COLO668 (cell line): ENCODE data around the gene ZBTB7B.
A peak's percentile ranks its signal among the peaks of the same experiment; 100 is the strongest.
"Not testable (repeated sequence)": the region's sequence is repeated elsewhere in the genome, so short reads cannot be mapped to it uniquely, and the experiment has no call there.

Experiments
- DNase-seq: peaks from one replicate; lab custom pipeline; 2025; ENCODE audit not compliant: unreplicated experiment; lab: John Stamatoyannopoulos, UW

Gene ZBTB7B

DNA sequence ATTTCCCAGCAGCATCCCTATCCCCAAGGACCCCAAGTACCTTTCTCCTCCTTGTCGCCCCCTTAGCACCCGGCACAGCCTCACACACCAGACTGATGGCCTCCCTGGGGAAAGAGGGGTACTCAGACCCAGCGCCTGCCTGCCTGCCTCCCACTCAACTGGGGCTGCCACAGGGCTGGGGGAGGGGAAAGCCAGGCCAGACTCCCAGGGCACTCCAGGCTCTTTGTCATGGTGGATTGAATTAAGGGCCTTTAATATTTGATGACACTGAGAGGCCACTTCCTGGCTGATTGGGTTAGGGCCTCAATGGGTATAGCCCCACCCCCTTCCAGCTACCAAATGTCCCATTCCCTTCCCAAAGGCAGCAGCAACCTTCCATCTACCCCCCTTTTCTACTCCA is 33.9 kb upstream of the ZBTB7B start:
- no peak for DNase-seq

DNA sequence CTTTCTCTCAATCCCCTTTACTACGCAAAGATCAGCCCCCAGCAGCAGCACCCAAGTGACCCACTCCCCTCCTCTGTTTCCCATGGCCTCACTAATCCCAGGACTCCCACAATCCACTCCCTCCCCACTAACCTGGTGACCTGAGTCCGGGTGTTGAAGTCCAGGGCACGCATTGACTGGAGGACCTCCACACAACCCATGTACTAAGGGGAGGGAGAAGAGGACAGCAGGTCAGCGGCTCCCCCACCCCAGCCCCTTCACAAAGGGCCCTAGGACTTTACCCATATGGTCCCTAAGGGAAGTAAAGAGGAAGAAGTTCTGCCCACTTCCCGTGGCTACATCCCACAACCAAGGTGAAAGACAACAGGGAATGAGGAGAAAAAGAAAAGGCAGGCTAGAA is 33.4 kb upstream of the ZBTB7B start:
- DNase-seq, result no peak

DNA sequence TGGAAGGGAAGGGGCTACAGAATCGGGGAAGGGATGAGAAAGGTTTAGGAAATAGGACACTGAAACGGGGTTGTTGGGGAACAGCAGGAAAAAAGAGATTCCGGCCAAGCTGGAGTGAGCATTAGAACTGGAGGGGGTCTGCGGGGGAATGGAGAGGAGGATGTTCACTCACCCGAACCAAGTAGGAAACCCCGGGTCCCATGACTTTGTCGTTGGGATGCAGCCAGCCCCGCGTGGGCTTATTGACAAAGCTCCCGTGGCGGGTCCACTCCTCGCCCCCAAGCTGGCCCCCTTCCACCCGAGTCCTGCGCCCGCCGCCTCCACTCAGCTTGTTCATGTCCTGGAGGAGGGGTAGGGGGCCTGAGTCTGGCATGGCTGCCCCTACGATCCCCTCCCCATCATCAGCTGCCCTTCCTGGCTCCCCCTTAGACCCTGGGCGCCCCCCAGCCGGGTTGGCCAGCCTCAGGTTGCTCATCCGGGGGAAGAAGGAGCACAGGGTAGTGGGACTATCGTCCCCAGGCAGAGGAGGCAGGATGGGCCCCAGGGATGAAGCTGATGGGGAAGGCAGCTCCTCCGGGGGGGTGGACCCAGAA is 32.6 kb upstream of the ZBTB7B start:
- no peak for DNase-seq

DNA sequence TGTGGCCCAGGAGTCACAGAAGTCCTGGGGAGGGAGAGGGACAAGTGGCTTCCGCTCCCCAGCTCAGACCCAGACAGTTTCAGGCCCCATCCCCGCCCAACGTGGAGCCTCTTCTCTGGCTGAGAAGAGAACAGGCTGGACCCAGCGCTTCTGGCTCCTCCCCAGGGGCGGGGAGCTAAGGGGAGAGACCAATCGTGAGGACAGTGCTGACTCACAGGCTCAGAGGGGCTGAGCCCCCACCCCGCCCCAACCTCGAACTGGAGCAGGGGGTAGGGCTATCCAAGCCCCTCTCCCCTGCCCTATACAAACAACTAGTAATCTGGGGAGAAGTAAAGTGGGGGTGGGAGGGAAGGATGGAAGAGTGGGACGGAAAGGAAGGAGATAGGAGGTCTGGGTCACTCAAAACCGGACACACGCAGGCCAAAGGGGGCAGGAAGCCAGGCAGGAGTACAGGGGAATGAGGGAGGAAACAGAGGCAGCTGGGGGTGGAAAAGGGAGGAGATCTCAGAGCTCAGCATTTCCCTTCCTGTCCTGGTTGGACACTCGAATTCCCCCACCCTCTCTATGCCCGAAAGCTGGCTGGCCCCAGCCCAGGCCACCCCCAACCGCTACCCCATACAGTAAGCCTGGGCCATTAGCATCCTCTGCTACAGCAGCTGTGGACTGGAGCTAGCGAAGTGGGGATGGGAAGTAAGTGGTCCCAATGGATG is 31.8 kb upstream of the ZBTB7B start, which contains the start of gene SHC1:
TSS of gene SHC1 (minus strand) at position 117 of the 710 bp plus-strand sequence. CDS start 221 bp downstream, outside the sequence.
- peak; percentile 71 for DNase-seq

DNA sequence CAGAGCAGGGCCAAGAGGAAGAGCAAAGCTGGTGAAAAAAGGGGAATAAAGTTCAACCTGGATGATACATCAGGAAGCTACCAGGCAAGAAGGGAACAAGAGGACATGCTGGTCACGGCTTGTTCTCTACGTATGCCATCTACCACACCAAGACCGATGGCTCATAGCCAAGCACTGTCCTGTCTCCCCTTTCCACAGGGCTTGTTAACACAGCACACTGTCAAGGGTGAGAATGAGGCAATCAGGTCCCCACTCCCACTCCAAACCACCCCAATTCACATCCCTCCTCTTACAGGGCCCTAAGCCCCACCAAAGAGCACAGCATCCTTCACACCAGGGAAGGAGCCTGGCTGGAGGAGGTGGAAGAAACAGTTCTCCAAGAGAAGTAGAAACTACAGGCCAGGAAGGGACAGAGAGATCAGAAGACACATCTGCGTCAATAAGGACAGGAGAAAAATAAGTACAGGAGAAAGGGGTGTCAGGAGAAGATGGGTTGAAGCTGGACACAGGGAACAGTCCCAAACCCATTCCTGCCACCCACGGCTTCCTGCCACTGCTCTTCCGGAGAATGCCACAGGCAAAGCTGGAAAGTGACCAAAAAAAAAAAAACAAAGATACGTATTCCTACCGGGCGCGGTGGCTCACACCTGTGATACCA is 31.1 kb upstream of the ZBTB7B start:
- no peak for DNase-seq

DNA sequence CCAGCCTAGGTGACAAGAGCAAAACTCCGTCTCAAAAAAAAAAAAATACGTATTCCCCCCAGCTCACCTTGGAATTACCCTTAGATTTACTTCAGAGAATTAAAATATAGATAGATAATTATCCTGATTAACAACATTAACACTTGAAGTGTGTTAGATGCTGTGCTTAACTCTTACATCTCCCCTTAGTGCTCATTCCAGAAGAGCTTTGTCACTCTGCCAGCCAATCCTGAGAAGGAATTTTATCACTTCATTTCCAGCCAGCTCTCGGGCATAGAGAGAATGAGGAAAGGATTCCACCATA is 30.4 kb upstream of the ZBTB7B start:
- no peak for DNase-seq

DNA sequence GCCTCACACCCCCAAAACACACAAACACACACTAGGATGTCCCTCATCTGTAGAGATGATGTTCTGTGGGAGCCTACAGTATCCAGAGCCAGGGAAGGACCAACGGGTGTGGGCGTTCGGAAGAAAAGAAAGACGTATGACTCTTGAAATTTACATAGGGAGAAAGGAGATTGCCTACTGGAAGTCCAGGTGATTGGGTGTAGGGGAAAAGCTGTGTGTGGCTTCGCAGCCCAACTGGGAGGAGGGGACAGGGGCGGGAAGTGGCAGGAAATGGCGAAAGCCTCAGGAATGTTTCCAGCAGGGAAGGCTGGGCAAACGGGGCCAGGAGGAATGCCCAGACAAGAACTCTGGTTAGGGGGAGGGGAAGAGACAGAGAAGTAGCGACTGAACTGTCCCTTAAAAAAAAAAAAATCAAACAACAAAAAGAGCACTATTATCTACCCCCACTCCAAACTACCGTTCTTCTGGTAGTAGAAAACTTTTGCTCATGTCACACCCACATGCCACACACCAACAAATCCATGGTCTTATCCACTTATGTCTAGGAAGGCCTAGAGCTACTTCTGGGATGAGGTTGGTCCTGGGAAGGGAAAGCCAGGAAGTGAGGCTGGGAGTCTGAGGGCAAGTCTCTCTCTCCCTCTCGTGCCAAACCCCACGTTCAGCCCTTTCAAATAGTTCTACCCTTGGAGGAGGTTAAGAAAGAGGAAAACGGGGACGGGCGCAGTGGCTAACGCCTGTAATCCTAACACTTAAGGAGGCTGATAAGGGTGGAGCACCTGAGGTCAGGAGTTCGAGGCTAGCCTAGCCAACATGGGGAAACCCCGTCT is 29.9 kb upstream of the ZBTB7B start:
- DNase-seq, result no peak

DNA sequence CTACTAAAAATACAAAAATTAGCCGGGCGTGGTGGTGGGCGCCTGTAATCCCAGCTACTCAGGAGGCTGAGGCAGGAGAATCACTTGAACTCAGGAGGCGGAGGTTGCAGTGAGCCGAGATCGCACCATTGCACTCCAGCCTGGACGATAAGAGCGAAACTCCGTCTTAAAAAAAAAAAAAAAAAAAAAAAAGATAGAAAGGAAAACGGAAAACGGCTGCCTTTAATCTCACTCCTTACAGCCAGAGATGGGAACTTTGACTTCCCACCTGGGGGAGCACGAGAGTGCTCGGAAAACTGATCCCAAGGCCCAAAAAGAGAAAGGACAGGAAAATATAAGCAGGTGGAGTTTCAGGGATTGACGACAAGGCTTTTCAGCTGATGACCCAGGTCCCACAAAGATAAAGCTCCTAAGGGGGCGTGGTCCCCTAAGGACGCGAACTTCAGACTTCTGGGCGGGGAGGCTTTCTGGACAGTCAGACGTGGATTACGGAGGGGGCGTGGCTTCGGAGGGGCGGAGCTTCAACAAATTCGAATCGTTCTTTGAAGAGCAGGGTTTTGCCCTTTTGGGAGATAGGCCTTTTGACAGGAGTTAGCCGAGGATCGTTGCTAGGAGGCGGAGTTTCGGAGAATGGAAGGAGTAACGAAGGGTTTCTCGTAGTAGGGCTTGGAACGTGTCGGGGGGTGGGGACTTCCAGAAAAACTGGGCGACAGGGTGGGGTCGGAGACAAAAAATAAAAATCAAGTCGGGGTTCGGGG is 29.1 kb upstream of the ZBTB7B start:
- DNase-seq, result peak; percentile 95

DNA sequence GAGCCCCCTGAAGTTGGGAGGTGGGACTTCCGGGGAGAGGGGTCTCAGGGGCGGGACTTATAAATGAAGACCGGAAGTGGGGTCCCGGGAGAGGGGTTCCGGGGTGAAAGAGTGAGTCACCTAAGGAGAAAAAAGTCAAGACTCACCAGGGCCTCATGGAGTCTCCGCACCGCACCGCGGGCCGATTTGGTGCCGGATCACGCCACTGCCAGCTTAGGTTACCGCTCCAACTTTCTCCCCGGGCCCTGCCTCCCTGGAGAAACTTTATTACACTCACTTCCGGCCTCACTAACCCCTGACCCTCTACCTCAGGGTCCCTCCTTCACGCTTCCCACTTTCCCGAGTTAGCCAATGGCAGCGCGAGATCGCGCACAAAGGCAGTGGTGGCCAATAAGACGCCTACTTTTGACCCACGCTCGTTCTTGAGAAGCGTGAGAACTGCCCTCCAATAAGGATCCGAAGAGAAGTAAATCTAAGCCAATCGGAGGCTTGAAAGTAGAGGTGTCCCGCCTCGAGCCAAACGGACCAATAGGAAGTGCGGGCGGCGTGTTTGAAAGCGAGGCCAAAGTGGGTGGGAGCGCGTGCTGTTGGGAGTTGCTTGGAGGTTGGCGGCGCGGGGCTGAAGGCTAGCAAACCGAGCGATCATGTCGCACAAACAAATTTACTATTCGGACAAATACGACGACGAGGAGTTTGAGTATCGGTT is 28.3 kb upstream of the ZBTB7B start, which contains the start of gene CKS1B:
TSS of gene CKS1B (plus strand) at position 580 of the 706 bp plus-strand sequence. CDS start at position 645, 65 bp downstream.
- peak; percentile 98 for DNase-seq

DNA sequence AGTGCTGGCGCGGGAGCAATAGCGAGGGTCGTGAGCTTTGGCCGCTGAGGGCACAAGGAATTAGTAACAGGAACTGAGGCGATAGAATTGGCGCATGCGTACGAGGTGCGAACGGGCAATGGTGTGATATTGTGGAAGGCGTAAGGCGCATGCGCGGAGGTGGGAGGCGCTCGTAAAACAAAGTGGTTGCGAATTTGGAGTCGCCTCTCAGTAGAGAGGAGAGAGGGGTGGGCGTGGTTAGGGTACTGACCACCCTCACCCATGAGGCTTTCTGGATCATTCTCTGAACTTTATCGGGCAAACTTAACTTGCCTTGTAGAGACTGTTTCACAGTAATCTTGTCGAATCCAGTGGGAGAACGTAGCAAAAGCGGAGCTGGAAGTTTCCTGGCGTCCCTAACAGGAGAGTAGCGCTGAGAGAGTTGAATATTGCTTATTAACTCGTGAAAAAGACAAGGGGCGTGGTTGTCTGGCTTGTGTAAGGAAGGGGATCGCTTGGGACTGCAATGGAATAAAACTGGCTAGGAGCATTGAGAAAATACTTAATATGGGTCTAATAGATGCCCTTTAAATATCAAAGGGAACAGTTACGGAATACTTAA is 27.7 kb upstream of the ZBTB7B start:
- peak; percentile 97 for DNase-seq

DNA sequence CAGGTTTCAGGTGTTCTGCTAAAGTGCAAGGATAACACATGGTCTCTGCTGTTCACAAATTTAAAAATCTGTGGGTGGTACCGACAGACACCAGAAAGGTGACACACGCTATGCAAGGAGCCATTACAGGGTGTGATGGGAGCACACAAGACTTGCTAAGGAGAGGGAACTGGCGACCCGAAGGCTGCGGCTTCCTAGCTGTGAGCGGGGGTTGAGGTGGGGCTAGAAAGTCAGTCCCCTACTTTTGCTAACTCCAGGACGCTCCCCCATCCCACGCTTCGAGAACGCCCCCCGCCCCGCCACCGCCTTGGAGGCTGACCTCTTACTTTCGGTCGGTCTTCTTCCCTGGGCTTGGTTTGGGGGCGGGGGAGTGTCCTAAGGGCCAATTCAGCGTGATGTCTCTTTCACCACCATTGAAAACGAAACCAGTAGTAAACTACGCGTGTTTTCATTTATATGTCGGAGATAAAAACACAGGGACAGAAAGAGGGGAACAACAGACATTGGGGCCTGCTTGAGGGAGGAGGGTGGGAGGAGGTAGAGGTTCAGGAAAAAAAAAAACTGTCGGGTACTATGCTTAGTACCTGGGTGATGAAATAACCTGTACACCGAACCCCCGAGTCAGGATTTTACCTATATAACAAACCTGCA is 27.1 kb upstream of the ZBTB7B start:
- DNase-seq, result peak; percentile 37

DNA sequence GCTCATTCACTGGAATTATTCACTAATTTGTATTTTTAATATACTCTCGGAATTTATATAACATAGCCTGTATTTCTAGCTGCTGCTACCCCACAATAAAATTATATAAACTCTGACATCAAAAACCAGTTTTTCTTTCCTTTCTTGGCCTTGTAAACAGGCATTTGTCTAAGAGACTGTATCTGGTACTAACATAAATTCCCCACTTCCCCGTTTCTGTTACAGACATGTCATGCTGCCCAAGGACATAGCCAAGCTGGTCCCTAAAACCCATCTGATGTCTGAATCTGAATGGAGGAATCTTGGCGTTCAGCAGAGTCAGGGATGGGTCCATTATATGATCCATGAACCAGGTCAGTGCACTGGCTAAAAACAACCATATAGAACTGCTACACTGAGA is 24.8 kb upstream of the ZBTB7B start:
- DNase-seq, result not testable (repeated sequence)

DNA sequence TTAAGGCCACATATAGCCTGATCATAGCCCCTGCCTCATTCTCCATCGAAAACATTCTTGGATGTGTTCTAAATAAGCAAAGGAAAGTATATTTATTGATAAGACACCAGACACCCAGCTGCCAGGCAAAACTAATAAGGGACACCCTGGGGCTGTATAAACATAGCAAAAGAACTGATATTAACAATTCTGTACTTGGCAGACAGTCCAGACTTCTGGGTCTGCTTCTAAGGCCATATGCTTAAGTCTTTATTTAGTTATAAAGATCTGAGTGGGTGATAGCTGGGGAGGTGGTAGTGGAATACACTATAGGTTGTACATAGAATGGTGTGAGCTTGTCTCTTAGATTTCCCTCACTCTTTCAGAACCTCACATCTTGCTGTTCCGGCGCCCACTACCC is 24.2 kb upstream of the ZBTB7B start:
- DNase-seq, result no peak

DNA sequence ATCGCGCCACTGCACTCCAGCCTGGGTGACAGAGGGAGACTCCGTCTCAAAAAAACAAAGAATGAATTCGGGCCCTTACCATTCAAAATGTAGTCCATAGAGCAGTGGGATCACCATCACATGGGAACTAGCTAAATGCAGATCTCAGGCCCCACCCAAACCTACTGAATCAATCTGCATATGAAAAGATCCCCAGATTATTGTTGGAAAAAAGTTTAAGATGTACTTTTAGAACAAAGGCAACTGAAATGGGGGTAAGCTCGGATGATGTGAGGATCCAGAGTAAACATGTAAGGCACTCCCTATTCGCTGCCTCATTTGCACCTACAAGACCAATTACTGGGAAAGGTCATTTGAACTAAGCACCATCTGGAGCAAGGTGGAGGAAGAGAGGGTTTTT is 20.3 kb upstream of the ZBTB7B start:
- DNase-seq, result no peak

DNA sequence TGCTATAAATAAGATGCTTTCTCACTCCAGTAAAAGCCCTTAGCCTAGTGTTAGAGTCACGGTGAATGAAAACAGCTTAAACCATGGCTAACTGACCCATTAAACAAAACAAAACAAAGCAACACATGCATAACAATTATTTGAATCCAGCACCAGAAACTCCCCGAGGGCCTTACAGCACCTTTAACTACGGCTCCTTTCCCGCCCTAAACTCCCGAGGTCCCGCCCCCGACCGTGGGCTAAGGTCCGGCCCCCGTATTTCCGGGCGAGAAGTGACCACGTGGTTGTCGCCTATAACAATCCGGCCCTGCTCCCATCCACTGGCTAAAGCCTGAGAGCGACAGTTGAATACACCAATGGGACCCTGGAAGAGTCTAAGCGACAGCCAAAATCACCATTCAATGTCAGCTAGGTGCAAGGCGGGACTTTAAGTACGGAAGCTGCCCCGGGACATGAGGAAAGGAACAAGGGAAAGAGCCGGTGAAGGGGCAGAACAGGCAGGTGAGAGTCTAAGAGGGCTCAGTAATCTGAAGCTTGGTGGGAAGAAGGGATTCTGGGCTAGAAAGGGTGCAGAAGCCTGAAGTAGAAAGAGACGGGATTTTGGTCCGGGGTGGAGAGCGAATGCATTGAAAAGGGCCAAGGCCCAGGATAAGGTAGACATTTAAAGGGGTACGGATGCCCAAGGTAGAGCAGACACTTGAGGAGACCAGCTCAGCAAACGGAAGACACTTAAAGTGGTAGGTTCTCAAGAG is 19.5 kb upstream of the ZBTB7B start, which contains the start of gene FLAD1:
TSS of gene FLAD1 (plus strand) at position 448 of the 752 bp plus-strand sequence. CDS start 351 bp downstream, outside the sequence.
- DNase-seq, result peak; percentile 99

DNA sequence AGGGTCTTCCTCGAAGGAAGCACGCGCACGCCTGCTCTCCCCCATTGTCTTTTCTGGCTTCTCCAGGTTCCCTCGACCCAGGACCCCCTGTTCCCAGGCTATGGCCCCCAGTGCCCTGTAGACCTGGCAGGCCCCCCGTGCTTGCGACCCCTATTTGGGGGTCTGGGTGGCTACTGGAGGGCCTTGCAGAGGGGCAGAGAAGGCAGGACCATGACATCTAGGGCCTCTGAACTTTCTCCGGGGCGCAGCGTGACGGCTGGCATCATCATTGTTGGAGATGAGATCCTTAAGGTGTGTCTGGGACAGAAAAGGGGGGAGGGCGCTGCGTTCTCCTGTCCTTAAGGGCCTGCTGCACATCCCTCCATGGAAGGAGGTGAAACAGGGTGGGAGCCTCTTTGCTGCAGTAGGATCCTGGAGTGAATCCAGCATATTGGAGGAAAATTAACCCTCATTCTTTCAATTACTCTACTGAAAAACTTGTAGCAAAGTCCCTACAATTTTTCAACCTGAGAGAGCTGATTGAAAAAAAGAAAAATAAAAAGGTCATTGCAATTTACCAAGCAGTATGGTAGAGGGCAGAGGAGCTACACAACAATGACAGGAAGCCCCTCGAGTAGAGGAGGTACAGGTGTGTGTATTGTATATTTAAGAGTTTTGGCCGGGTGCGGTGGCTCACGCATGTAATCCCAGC is 18.7 kb upstream of the ZBTB7B start:
- DNase-seq, result peak; percentile 28

DNA sequence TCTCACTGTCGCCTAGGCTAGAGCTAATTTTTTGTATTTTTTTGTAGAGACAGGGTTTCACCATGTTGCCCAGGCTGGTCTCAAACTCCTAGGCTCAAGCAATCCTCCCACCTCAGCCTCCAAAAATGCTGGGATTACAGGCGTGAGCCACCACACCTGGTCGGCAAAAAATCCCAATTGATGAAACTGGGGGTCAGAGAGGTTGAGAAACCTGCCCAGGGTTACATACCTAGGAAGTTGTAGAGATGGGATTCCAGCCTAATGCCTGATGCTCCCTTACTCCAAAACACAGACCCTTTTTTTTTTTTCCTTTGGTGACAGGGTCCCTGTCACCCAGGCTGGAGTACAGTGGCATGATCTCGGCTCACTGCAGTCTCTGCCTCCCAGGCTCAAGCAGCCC is 15.9 kb upstream of the ZBTB7B start:
- DNase-seq, result not testable (repeated sequence)

DNA sequence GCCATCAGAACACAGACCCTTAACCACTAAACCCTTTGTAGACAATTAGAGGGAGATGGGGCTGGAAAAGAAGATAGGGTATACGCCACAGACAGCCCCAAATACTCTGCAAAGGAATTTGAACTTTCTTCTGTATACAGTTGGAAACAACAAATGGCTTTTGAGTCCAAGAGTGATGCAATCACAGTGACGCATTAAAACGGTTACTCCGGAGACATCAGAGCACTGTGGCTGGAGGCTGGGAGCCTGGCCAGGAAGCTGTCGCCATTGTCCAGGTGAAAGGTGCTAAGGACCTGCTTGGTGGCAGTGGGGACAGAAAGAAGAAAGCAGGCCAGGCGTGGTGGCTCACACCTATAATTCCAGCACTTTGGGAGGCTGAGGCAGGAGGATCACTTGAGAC is 15.3 kb upstream of the ZBTB7B start:
- DNase-seq, result no peak
